Activated CD4-positive, alpha-beta memory T cell treated with anti-CD3 and anti-CD28 coated beads, Interleukin-2, amount 10 ng/mL, durations not matched to agents 7 days and 5 days (primary cell): ENCODE measurements around the gene TMEM150C. TPM values are rescaled to one million over a fixed set of nuclear protein-coding genes. Genes with fewer than 3 reads are reported as not detected.
A peak's percentile ranks its signal among the peaks of the same experiment; 100 is the strongest.

Experiments used
- CTCF ChIA-PET: fragments of 350-600 bp; sonication (Branson Sonifier 250); formaldehyde crosslinking; loops from one replicate; lab custom pipeline; 2021; ENCODE audit warnings: antibody characterized with exemption, inconsistent platforms; lab: Charles Lee
- POLR2A ChIA-PET: fragments of 350-600 bp; sonication (Branson Sonifier 250); formaldehyde crosslinking; loops from one replicate; lab custom pipeline; 2021; ENCODE audit warnings: antibody characterized with exemption; lab: Charles Lee
- DNase-seq: peaks from one replicate; pipeline ENCODE4 v3.0.0-alpha.2; 2020
- H3K27ac Mint-ChIP-seq: one replicate; pipeline ENCODE4 v1.8.0; 2021; ENCODE audit warnings: mild to moderate bottlenecking, mixed read lengths
- H3K27me3 Mint-ChIP-seq: one replicate; pipeline ENCODE4 v1.8.0; 2021; ENCODE audit warnings: mixed read lengths
- H3K36me3 Mint-ChIP-seq: one replicate; pipeline ENCODE4 v1.8.0; 2021; ENCODE audit warnings: low read depth, mixed read lengths
- H3K4me1 Mint-ChIP-seq: one replicate; pipeline ENCODE4 v1.8.0; 2021; ENCODE audit warnings: mixed read lengths
- H3K4me3 Mint-ChIP-seq: one replicate; pipeline ENCODE4 v1.8.0; 2021; ENCODE audit warnings: mild to moderate bottlenecking, mixed read lengths
- H3K9me3 Mint-ChIP-seq: one replicate; pipeline ENCODE4 v1.8.0; 2021; ENCODE audit warnings: mixed read lengths
- total RNA-seq, 2 experiments: library from RNA; stranded (reverse); gene quantifications; one replicate each; pipeline ENCODE4 v1.2.3, GENCODE V29; 2021

Gene TMEM150C
- not detected for total RNA-seq

GRCh38 chr4:82561786-82562563, at the start of gene TMEM150C:
Gene TMEM150C (minus strand): TSS chr4:82561988. CDS start chr4:82504657, 57,331 bp downstream.
- Mint-ChIP-seq H3K9me3 (no peaks in the 10 kb centered on the region), H3K27me3 (peaks cover 58% of the 10 kb centered on the region), H3K4me1 (peaks cover 13% of the 10 kb centered on the region), H3K36me3 (peaks cover 7% of the 10 kb centered on the region), H3K4me3 (peak within 1 kb of the TSS; percentile 51), H3K27ac (no peak within 1 kb of the TSS)
- no peak for DNase-seq
- ChIA-PET CTCF (no interaction called here), POLR2A (interaction anchor here (0.5 kb wide), 1 partner anchor 64 kb away, joined by 4 read pairs; no protein-coding TSS in a partner anchor)

DNA sequence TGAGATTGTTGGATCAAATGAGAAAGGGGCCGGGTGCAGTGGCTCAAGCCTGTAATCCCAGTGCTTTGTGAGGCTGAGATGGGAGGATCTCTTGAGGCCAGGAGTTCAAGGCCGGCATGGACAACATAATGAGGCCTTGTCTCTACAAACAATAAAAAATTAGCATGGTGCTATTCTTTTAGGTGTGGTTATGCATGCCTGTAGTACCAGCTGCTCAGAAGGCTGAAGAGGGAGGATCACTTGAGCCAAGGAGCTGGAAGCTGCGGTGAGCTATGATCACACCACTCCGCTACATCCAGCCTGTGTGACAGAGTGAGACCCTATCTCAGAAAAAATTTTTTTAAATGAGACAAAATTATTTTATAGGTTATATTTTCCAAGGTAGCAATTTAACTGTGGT, 49.7 kb upstream of the TMEM150C start:
- Mint-ChIP-seq H3K4me3 (no peak overlapping the region), H3K27me3 (no peaks in the 10 kb centered on the region), H3K4me1 (no peaks in the 10 kb centered on the region), H3K36me3 (no peaks in the 10 kb centered on the region), H3K9me3 (no peaks in the 10 kb centered on the region), H3K27ac (no peak overlapping the region)
- POLR2A ChIA-PET: no interaction called here
- no peak for DNase-seq
- CTCF ChIA-PET: no interaction called here

- no peaks in the 10 kb centered on the region for H3K9me3 Mint-ChIP-seq
- CTCF ChIA-PET: no interaction called here
These were observed 48.3 kb upstream of the TMEM150C start for GRCh38 chr4:82610041-82610440.

DNA sequence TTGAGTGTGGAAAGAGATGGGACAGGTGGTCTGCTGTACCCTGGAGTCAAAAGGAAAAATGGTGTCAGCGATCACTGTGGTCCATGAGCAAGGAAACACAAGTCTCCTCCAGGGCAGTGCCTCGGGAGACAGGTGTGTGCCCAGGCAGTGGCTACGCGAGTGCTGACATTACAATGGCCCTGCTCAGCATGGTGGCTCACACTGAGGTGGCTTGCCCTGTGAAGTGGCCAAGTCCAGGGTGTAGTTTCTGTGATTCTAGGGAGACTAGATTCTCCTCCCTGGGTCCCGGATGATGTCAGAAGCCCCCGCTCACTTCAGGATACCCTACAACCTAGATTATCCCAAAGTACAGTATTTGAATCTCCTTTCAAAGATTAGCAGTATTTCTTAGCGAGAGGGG, 44.8 kb upstream of the TMEM150C start:
- Mint-ChIP-seq H3K27me3 (peaks cover 10% of the 10 kb centered on the region), H3K36me3 (no peaks in the 10 kb centered on the region), H3K9me3 (no peaks in the 10 kb centered on the region), H3K27ac (no peak overlapping the region), H3K4me1 (no peaks in the 10 kb centered on the region), H3K4me3 (no peak overlapping the region)
- POLR2A ChIA-PET: no interaction called here
- CTCF ChIA-PET: no interaction called here
- DNase-seq: no peak

More at GRCh38 chr4:82610041-82610440, 48.3 kb upstream of the TMEM150C start:
- Mint-ChIP-seq H3K36me3 (no peaks in the 10 kb centered on the region), H3K27me3 (peaks cover 1% of the 10 kb centered on the region), H3K27ac (no peak overlapping the region), H3K4me1 (no peaks in the 10 kb centered on the region), H3K4me3 (no peak overlapping the region)
- POLR2A ChIA-PET: no interaction called here
- DNase-seq: no peak

GRCh38 chr4:82604522-82604921, 42.7 kb upstream of the TMEM150C start:
- H3K27ac Mint-ChIP-seq: no peak overlapping the region
- H3K27me3 Mint-ChIP-seq: peaks cover 10% of the 10 kb centered on the region
- no peaks in the 10 kb centered on the region for H3K9me3 Mint-ChIP-seq
- no peaks in the 10 kb centered on the region for H3K4me1 Mint-ChIP-seq
- DNase-seq: no peak
- ChIA-PET CTCF (no interaction called here), POLR2A (no interaction called here)
- H3K36me3 Mint-ChIP-seq: no peaks in the 10 kb centered on the region
- H3K4me3 Mint-ChIP-seq: no peak overlapping the region

DNA sequence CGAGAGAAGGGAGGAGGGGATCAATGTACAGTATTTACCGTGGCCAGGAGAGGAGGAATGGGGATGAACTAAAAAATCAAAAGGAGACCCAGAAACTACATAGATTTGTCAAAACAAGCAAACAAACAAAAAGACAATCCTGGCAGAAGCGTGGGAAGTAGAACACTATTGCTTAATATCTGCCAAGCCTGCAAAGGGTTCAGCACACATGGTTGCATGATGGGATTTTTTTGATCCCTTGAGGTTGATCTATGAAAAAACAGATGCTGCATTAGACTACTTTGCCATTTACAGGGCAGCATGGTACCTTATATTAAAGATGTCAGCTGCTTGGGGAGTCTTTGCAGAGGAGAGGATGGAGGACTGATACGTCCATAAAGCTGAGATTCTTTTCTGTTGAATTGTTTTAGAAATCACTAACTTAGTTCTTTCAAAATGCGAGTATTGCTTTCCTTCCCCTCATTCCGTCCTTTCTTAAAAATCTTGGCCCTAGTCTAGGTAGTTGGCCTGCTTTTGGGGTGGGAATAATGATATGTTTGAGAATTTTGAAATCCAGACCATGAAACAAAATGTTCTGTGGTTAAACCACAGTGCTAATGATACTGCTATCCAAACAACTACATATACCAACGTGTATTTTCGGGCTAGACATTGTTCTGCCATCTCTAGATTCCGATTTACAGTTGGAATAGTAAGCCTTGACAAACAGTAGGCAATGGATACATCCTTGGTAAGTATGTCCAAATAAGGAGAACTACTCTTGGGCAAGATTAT, 39.6 kb upstream of the TMEM150C start:
- no peaks in the 10 kb centered on the region for H3K9me3 Mint-ChIP-seq
- no peaks in the 10 kb centered on the region for H3K36me3 Mint-ChIP-seq
- H3K4me3 Mint-ChIP-seq: no peak overlapping the region
- H3K27me3 Mint-ChIP-seq: peaks cover 10% of the 10 kb centered on the region
- CTCF ChIA-PET: no interaction called here
- no peak for DNase-seq
- POLR2A ChIA-PET: no interaction called here
- no peak overlapping the region for H3K27ac Mint-ChIP-seq
- no peaks in the 10 kb centered on the region for H3K4me1 Mint-ChIP-seq

DNA sequence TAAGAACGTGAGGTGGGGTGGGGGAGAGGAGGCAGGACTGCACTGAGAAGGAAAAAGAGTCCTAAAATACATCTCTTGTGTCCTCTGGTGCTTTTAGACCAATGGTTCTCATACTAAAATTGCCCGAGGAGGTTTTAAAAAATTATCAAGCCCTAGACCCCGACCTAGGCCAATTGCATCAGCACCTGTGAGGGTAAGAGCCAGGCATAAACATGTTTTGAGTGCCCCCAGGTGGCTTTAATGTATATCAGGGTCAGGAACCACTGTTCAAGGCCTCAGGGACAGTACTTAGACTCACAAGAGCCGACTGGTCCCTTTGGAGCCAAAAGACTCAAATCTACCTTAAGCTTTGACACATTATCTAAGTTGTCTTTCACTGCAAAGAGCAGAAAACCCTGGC, 37.5 kb upstream of the TMEM150C start:
- H3K27me3 Mint-ChIP-seq: peaks cover 13% of the 10 kb centered on the region
- ChIA-PET POLR2A (no interaction called here), CTCF (no interaction called here)
- no peaks in the 10 kb centered on the region for H3K4me1 Mint-ChIP-seq
- H3K9me3 Mint-ChIP-seq: no peaks in the 10 kb centered on the region
- DNase-seq: no peak
- H3K27ac Mint-ChIP-seq: no peak overlapping the region
- H3K4me3 Mint-ChIP-seq: no peak overlapping the region
- H3K36me3 Mint-ChIP-seq: no peaks in the 10 kb centered on the region

DNA sequence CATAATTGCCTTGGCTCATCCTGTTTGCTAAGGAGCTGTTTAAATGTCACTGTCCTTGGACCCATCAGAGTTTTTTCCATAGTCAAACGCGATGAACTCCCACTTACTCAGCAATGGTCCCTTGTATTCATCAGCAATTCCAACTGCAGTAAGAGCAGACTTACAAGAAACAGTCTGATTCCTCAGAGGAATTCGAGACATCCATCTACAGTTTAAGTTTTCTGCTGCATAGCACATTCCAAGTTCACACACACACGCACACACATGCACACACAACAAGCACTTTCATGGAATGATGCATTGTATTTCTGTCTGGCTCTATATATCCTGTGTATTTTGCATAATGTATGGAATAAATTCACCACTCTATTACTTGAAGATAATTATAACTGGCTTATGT, 32.7 kb upstream of the TMEM150C start:
- H3K4me1 Mint-ChIP-seq: no peaks in the 10 kb centered on the region
- POLR2A ChIA-PET: no interaction called here
- CTCF ChIA-PET: no interaction called here
- DNase-seq: no peak
- peaks cover 16% of the 10 kb centered on the region for H3K27me3 Mint-ChIP-seq
- H3K9me3 Mint-ChIP-seq: no peaks in the 10 kb centered on the region
- H3K4me3 Mint-ChIP-seq: no peak overlapping the region
- no peaks in the 10 kb centered on the region for H3K36me3 Mint-ChIP-seq
- H3K27ac Mint-ChIP-seq: no peak overlapping the region

- Mint-ChIP-seq H3K36me3 (no peaks in the 10 kb centered on the region), H3K4me1 (no peaks in the 10 kb centered on the region), H3K27ac (no peak overlapping the region), H3K27me3 (peaks cover 19% of the 10 kb centered on the region), H3K4me3 (no peak overlapping the region), H3K9me3 (no peaks in the 10 kb centered on the region)
- ChIA-PET POLR2A (no interaction called here), CTCF (no interaction called here)
- no peak for DNase-seq
These were observed 31.6 kb upstream of the TMEM150C start for GRCh38 chr4:82593411-82593810.

DNA sequence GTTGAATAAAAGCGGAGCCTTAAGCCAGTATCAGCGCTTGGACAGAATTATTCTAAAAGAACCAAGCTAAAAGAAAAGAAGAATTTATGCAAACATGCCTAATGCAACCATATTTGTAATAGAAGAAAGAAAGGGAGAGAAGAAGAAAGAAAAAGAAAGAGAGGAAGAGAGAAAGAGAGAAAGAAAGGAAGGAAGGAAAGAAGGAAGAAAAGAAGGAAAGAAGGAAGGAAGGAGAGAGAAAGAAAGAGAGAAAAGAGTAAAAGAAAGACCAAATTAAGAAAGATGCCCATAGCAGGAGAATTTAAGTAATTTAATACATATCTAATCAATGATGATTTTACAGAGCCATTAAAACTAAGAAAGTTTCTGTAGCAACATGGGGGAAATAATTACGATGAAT, 30.9 kb upstream of the TMEM150C start:
- ChIA-PET CTCF (no interaction called here), POLR2A (no interaction called here)
- Mint-ChIP-seq H3K27me3 (peaks cover 19% of the 10 kb centered on the region), H3K4me3 (no peak overlapping the region), H3K4me1 (no peaks in the 10 kb centered on the region), H3K9me3 (no peaks in the 10 kb centered on the region), H3K27ac (no peak overlapping the region), H3K36me3 (no peaks in the 10 kb centered on the region)
- no peak for DNase-seq

- Mint-ChIP-seq H3K9me3 (no peaks in the 10 kb centered on the region), H3K36me3 (no peaks in the 10 kb centered on the region), H3K27me3 (peaks cover 19% of the 10 kb centered on the region), H3K27ac (no peak overlapping the region), H3K4me1 (no peaks in the 10 kb centered on the region), H3K4me3 (no peak overlapping the region)
- ChIA-PET CTCF (interaction anchor here (1.3 kb wide), 1 partner anchor 50 kb away, joined by 3 read pairs; no protein-coding TSS in a partner anchor), POLR2A (no interaction called here)
- no peak for DNase-seq
These were observed 29.8 kb upstream of the TMEM150C start for GRCh38 chr4:82591592-82591991.

- Mint-ChIP-seq H3K27me3 (peaks cover 15% of the 10 kb centered on the region), H3K27ac (no peak overlapping the region), H3K4me1 (no peaks in the 10 kb centered on the region), H3K36me3 (no peaks in the 10 kb centered on the region), H3K9me3 (no peaks in the 10 kb centered on the region), H3K4me3 (no peak overlapping the region)
- ChIA-PET POLR2A (no interaction called here), CTCF (no interaction called here)
- no peak for DNase-seq
These were observed 28.0 kb upstream of the TMEM150C start for GRCh38 chr4:82589756-82590155.

DNA sequence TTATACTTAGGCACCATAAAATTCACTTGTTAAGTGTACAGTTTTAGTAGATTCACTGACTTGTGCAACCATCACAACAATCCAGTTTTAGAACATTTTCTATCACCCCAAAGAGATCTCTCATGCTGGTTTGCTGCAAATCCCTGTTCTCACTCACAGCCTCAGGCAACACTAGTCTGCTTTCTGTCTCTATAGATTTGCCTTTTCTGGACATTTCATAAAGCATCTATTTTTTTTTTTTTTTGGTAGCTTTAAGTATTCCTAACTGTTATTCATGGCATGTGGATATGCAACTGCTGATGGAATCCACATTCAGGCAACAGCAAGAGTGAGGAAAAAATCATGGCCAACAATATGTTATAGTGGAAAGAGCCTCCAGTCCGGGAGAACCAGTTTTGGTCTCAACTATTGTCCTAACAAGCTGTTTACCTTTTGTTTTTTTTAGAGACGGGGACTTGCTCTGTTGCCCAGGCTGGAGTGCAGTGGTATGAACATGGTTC, 27.0 kb upstream of the TMEM150C start:
- CTCF ChIA-PET: interaction anchor here (0.8 kb wide), 1 partner anchor 40 kb away, joined by 3 read pairs; no protein-coding TSS in a partner anchor
- H3K27me3 Mint-ChIP-seq: peaks cover 13% of the 10 kb centered on the region
- H3K4me1 Mint-ChIP-seq: no peaks in the 10 kb centered on the region
- no peak for DNase-seq
- H3K36me3 Mint-ChIP-seq: no peaks in the 10 kb centered on the region
- no peak overlapping the region for H3K4me3 Mint-ChIP-seq
- H3K9me3 Mint-ChIP-seq: no peaks in the 10 kb centered on the region
- POLR2A ChIA-PET: interaction anchor here (0.6 kb wide), 1 partner anchor 91 kb away, joined by 3 read pairs; no protein-coding TSS in a partner anchor
- H3K27ac Mint-ChIP-seq: no peak overlapping the region
